Osteocyte (in vitro differentiated cells): ENCODE measurements around the gene MOGAT3. TPM values are rescaled to one million over a fixed set of nuclear protein-coding genes. Genes with fewer than 3 reads are reported as not detected.

Source experiments
- DNase-seq: peaks from one replicate; pipeline ENCODE4 v3.0.0; 2021; ENCODE audit warnings: mixed read lengths; ENCODE audit not compliant: unreplicated experiment; ENCODE audit errors: extremely low spot score
- H3K27ac Mint-ChIP-seq: one replicate; pipeline ENCODE4 v1.8.0; 2021; ENCODE audit warnings: mild to moderate bottlenecking, mixed read lengths; ENCODE audit not compliant: unreplicated experiment
- H3K27me3 Mint-ChIP-seq: one replicate; pipeline ENCODE4 v1.8.0; 2021; ENCODE audit warnings: mixed read lengths; ENCODE audit not compliant: unreplicated experiment
- H3K36me3 Mint-ChIP-seq: one replicate; pipeline ENCODE4 v1.8.0; 2021; ENCODE audit warnings: mixed read lengths; ENCODE audit not compliant: unreplicated experiment
- H3K4me1 Mint-ChIP-seq: one replicate; pipeline ENCODE4 v1.8.0; 2021; ENCODE audit warnings: mixed read lengths; ENCODE audit not compliant: unreplicated experiment
- H3K4me3 Mint-ChIP-seq: one replicate; pipeline ENCODE4 v1.8.0; 2021; ENCODE audit warnings: mild to moderate bottlenecking, moderate library complexity, mixed read lengths; ENCODE audit not compliant: unreplicated experiment
- H3K9me3 Mint-ChIP-seq: one replicate; pipeline ENCODE4 v1.8.0; 2021; ENCODE audit warnings: mixed read lengths; ENCODE audit not compliant: unreplicated experiment
- CTCF ChIP-seq: fragments of 200-600 bp; sonication (generic); IDR thresholded peaks from 2 replicates; pipeline ENCODE4 v1.5.0; 2021; ENCODE audit warnings: antibody characterized with exemption, mild to moderate bottlenecking, moderate library complexity
- total RNA-seq: library from RNA; stranded (reverse); gene quantifications from 2 replicates; pipeline ENCODE4 v1.2.1, GENCODE V29; 2021

The MOGAT3 gene
- total RNA-seq, 1 donor from 2014 or later, result not detected

- peaks cover 17% of the 10 kb centered on the region for H3K4me1 Mint-ChIP-seq
- H3K36me3 Mint-ChIP-seq, result peaks cover 19% of the 10 kb centered on the region
- H3K27ac Mint-ChIP-seq, result no peak overlapping the region
- no peak overlapping the region for H3K4me3 Mint-ChIP-seq
- TF ChIP-seq CTCF, result no peak
- no peaks in the 10 kb centered on the region for H3K27me3 Mint-ChIP-seq
- no peaks in the 10 kb centered on the region for H3K9me3 Mint-ChIP-seq
- DNase-seq, result no peak
These were observed 10.7 kb upstream of the MOGAT3 start for GRCh38 chr7:101211501-101211900.

DNA sequence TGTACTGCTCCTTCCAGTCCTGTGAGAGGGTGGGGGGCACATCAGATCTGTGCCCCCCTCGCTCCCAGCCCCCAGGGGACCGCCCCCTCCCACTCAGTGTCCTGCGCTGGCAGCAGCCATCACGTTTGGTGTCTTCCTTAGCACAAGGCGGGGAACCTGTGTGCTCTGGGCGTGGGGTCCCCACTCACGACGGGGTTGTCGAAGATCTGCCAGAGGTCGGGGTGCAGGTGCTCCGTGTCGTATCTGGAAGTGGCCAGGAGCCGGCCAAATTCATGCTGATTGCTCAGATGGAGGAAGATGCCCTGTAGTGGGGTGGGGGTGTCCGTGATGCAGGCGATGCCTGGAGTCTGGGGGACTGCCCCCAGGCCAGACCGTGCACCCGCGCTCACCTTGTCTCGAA, 9.3 kb upstream of the MOGAT3 start:
- peaks cover 25% of the 10 kb centered on the region for H3K36me3 Mint-ChIP-seq
- no peaks in the 10 kb centered on the region for H3K9me3 Mint-ChIP-seq
- H3K4me1 Mint-ChIP-seq, result peaks cover 5% of the 10 kb centered on the region
- H3K27ac Mint-ChIP-seq, result no peak overlapping the region
- H3K4me3 Mint-ChIP-seq, result no peak overlapping the region
- no peaks in the 10 kb centered on the region for H3K27me3 Mint-ChIP-seq
- no peak for DNase-seq
- no peak for TF ChIP-seq CTCF

GRCh38 chr7:101208794-101209193, 8.0 kb upstream of the MOGAT3 start:
- Mint-ChIP-seq H3K27me3 (no peaks in the 10 kb centered on the region), H3K4me3 (no peak overlapping the region), H3K9me3 (no peaks in the 10 kb centered on the region), H3K4me1 (no peaks in the 10 kb centered on the region), H3K27ac (no peak overlapping the region), H3K36me3 (peaks cover 24% of the 10 kb centered on the region)
- no peak for DNase-seq
- no peak for TF ChIP-seq CTCF

- no peak overlapping the region for H3K4me3 Mint-ChIP-seq
- TF ChIP-seq CTCF, result no peak
- peaks cover 5% of the 10 kb centered on the region for H3K27me3 Mint-ChIP-seq
- no peaks in the 10 kb centered on the region for H3K4me1 Mint-ChIP-seq
- peaks cover 24% of the 10 kb centered on the region for H3K36me3 Mint-ChIP-seq
- DNase-seq, result no peak
- no peaks in the 10 kb centered on the region for H3K9me3 Mint-ChIP-seq
- no peak overlapping the region for H3K27ac Mint-ChIP-seq
These were observed 6.6 kb upstream of the MOGAT3 start for GRCh38 chr7:101207459-101207858.

DNA sequence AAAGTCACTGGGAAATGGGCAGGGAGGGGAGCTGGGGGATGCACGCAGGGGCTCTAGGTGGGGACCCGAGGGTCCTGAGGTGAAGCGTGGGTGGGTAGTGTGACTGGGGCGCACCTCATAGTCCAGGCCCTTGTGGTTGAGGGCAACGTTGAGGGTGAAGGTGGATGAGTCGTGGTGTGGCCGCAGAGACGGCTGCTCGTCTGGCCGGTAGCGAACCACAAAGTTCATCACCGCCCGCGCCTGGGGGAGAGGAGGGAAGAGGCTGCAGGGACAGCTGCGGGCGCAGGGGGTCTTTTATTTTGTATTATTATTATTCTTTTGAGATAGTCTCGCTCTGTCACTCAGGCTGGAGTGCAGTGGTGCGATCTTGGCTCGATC, 5.8 kb upstream of the MOGAT3 start:
- Mint-ChIP-seq H3K9me3 (no peaks in the 10 kb centered on the region), H3K36me3 (peaks cover 24% of the 10 kb centered on the region), H3K27ac (no peak overlapping the region), H3K4me3 (no peak overlapping the region), H3K27me3 (peaks cover 7% of the 10 kb centered on the region), H3K4me1 (no peaks in the 10 kb centered on the region)
- no peak for DNase-seq
- no peak for TF ChIP-seq CTCF
